Mesodermal cell (in vitro differentiated cells): ENCODE data around the gene TNFRSF19.
A peak's percentile ranks its signal among the peaks of the same experiment; 100 is the strongest.

Experiments used
- H3K27ac ChIP-seq: 2 replicates; pipeline ENCODE4 v1.7.0; 2013; ENCODE audit warnings: mild to moderate bottlenecking, low read depth, low read length, moderate library complexity; ENCODE audit not compliant: severe bottlenecking
- H3K36me3 ChIP-seq: 2 replicates; pipeline ENCODE4 v1.7.1; 2013; ENCODE audit warnings: mild to moderate bottlenecking, low read length, moderate library complexity; ENCODE audit not compliant: control insufficient read depth, insufficient read depth
- H3K4me1 ChIP-seq: one replicate; pipeline ENCODE4 v1.7.1; 2013; ENCODE audit warnings: mild to moderate bottlenecking, low read length; ENCODE audit not compliant: insufficient read depth, control insufficient read depth, poor library complexity, severe bottlenecking
- H3K4me3 ChIP-seq: 2 replicates; pipeline ENCODE4 v1.7.0; 2013; ENCODE audit warnings: low read length, control low read depth, mild to moderate bottlenecking; ENCODE audit not compliant: insufficient read depth, poor library complexity, severe bottlenecking; ENCODE audit errors: extremely low read depth
- H3K9me3 ChIP-seq: 2 replicates; pipeline ENCODE4 v1.7.1; 2013; ENCODE audit warnings: mild to moderate bottlenecking, low read length, moderate library complexity; ENCODE audit not compliant: control insufficient read depth
- WGBS, 2 experiments: methylation state at CpG; one replicate each; pipeline ENCODE4 v1.1.5; 2013; ENCODE audit warnings: missing lambda C conversion rate in 2 of 2; ENCODE audit not compliant: insufficient coverage in 2 of 2; 5-methylcytosine and 5-hydroxymethylcytosine counted together

Gene TNFRSF19

GRCh38 chr13:23570921-23571315, 706 bp downstream of the TNFRSF19 start:
- no peaks in the 10 kb centered on the region for H3K9me3 ChIP-seq
- H3K27ac ChIP-seq = peak overlapping the region; percentile 91
- H3K36me3 ChIP-seq = no peaks in the 10 kb centered on the region
- peaks cover 8% of the 10 kb centered on the region for H3K4me1 ChIP-seq
- peak overlapping the region; percentile 38 for H3K4me3 ChIP-seq
- WGBS, 2 experiments = 92% methylated on average over 2 of the region's 2 CpGs; no CpG with 5 or more reads in 1 of the 2 experiments

GRCh38 chr13:23571431-23571830, 1.2 kb downstream of the TNFRSF19 start:
- H3K9me3 ChIP-seq = no peaks in the 10 kb centered on the region
- H3K36me3 ChIP-seq = no peaks in the 10 kb centered on the region
- no CpG with 5 or more reads among the region's 2 CpGs for WGBS, 2 experiments
- peak overlapping the region; percentile 38 for H3K4me3 ChIP-seq
- peak overlapping the region; percentile 91 for H3K27ac ChIP-seq
- peaks cover 8% of the 10 kb centered on the region for H3K4me1 ChIP-seq

- Histone ChIP-seq H3K4me3 (peak overlapping the region; percentile 26), H3K27ac (no peak overlapping the region), H3K9me3 (no peaks in the 10 kb centered on the region), H3K4me1 (peaks cover 8% of the 10 kb centered on the region), H3K36me3 (no peaks in the 10 kb centered on the region)
- WGBS, 2 experiments = 88 to 100% methylated on average over 1 of the region's 1 CpG
These were observed 2.6 kb downstream of the TNFRSF19 start for GRCh38 chr13:23572836-23573235.

GRCh38 chr13:23574421-23575145, 4.4 kb downstream of the TNFRSF19 start:
- WGBS, 2 experiments = 62 to 81% methylated on average over 3 of the region's 3 CpGs
- Histone ChIP-seq H3K9me3 (no peaks in the 10 kb centered on the region), H3K36me3 (no peaks in the 10 kb centered on the region), H3K4me3 (no peak overlapping the region), H3K27ac (no peak overlapping the region), H3K4me1 (peaks cover 8% of the 10 kb centered on the region)

- H3K27ac ChIP-seq = no peak overlapping the region
- H3K4me3 ChIP-seq = no peak overlapping the region
- H3K9me3 ChIP-seq = no peaks in the 10 kb centered on the region
- no peaks in the 10 kb centered on the region for H3K4me1 ChIP-seq
- H3K36me3 ChIP-seq = no peaks in the 10 kb centered on the region
- WGBS, 2 experiments = no CpG with 5 or more reads among the region's 1 CpG
These were observed 5.4 kb downstream of the TNFRSF19 start for GRCh38 chr13:23575632-23576031.

- WGBS, 2 experiments = 6 to 10% methylated on average over 30 to 38 of the region's 42 CpGs
- Histone ChIP-seq H3K27ac (peak overlapping the region; percentile 47), H3K4me1 (no peaks in the 10 kb centered on the region), H3K9me3 (no peaks in the 10 kb centered on the region), H3K4me3 (peak overlapping the region; percentile 73), H3K36me3 (no peaks in the 10 kb centered on the region)
These were observed 8.3 kb downstream of the TNFRSF19 start for GRCh38 chr13:23578411-23579071.

- Histone ChIP-seq H3K36me3 (no peaks in the 10 kb centered on the region), H3K4me3 (peak overlapping the region; percentile 73), H3K4me1 (no peaks in the 10 kb centered on the region), H3K9me3 (no peaks in the 10 kb centered on the region), H3K27ac (peak overlapping the region; percentile 47)
- 0 to 1% methylated on average over 56 to 66 of the region's 82 CpGs for WGBS, 2 experiments
These were observed 9.1 kb downstream of the TNFRSF19 start for GRCh38 chr13:23579072-23579895.

- Histone ChIP-seq H3K27ac (no peak overlapping the region), H3K4me3 (peak overlapping the region; percentile 73), H3K36me3 (no peaks in the 10 kb centered on the region), H3K9me3 (no peaks in the 10 kb centered on the region), H3K4me1 (no peaks in the 10 kb centered on the region)
- 4 to 53% methylated on average over 6 of the region's 22 CpGs for WGBS, 2 experiments
These were observed 9.9 kb downstream of the TNFRSF19 start for GRCh38 chr13:23579896-23580683.

GRCh38 chr13:23580684-23581060, 10.5 kb downstream of the TNFRSF19 start:
- no peak overlapping the region for H3K4me3 ChIP-seq
- no peak overlapping the region for H3K27ac ChIP-seq
- H3K9me3 ChIP-seq = no peaks in the 10 kb centered on the region
- H3K4me1 ChIP-seq = no peaks in the 10 kb centered on the region
- 83 to 100% methylated on average over 1 of the region's 1 CpG for WGBS, 2 experiments
- no peaks in the 10 kb centered on the region for H3K36me3 ChIP-seq

GRCh38 chr13:23583491-23583890, 13.3 kb downstream of the TNFRSF19 start:
- no peak overlapping the region for H3K4me3 ChIP-seq
- H3K9me3 ChIP-seq = no peaks in the 10 kb centered on the region
- H3K27ac ChIP-seq = no peak overlapping the region
- H3K4me1 ChIP-seq = no peaks in the 10 kb centered on the region
- H3K36me3 ChIP-seq = peaks cover 5% of the 10 kb centered on the region
